VCaP (cell line): ENCODE measurements around the gene LRRC72.

Experiments used
- H3K27ac ChIP-seq: fragments of 450-650 bp; 2 replicates; pipeline ENCODE4 v1.5.1; 2017
- CTCF ChIP-seq: fragments of 450-650 bp; conservative IDR thresholded peaks from 2 replicates; pipeline ENCODE4 v1.5.1; 2017; ENCODE audit warnings: mild to moderate bottlenecking, moderate library complexity

The LRRC72 gene

GRCh38 chr7:16627236-16627635 lies 100.6 kb downstream of the LRRC72 start:
- H3K27ac ChIP-seq: no peak overlapping the region
- TF ChIP-seq CTCF: no peak

- H3K27ac ChIP-seq: no peak overlapping the region
- TF ChIP-seq CTCF: no peak
Measured at GRCh38 chr7:16630654-16631053, 104.0 kb downstream of the LRRC72 start.
